D341Med (cell line): Measurements from ENCODE around the gene STXBP6.

Experiments
- DNase-seq: peaks from one replicate; pipeline ENCODE4 v3.0.0; 2012; ENCODE audit warnings: low spot score

Gene STXBP6

DNA sequence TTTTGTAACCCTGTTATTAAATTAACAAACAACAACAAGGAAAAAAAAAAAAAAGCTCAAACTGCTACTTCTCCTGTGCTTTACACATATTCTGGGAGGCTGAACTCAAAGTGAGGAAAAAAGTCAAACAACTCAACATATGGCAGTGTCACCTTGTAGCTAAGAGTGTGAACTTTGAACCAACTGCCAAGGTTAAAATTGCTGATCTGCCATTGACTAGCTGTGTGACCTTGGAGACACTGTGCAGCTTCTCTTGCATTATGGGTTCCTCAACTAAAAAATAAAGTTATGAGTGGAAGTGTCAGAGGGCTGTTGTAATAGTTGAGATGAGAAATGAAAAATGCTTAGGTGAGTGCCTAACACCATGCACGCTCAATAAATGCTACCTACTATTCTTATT is 34.2 kb downstream of the STXBP6 start:
- no peak for DNase-seq

- DNase-seq = no peak
Observed at GRCh38 chr14:25014440-25014839, 35.5 kb downstream of the STXBP6 start.

GRCh38 chr14:25011095-25011494 is 38.9 kb downstream of the STXBP6 start:
- no peak for DNase-seq

DNA sequence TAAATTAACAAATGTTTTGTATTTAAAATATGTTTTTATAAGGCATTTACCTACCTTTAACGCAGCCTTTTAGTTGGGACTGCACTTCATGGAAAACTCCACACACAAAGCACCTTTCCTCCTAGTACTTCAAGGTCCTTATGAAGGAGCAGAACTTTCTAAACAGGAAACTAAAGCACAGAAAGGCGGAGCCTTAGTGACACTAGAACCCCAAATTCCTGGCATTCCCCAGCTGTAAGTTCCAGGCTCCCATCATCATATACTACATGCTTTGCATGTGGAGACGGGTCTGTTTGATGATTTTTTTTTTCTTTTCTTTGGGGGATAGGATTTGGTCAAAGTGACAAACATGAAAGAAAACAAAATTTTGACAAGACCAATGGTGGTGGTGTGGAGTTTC is 39.5 kb downstream of the STXBP6 start:
- no peak for DNase-seq

- DNase-seq = no peak
Observed at GRCh38 chr14:25009891-25010290, 40.1 kb downstream of the STXBP6 start.

- DNase-seq = no peak
Observed at GRCh38 chr14:25007832-25008231, 42.1 kb downstream of the STXBP6 start.

DNA sequence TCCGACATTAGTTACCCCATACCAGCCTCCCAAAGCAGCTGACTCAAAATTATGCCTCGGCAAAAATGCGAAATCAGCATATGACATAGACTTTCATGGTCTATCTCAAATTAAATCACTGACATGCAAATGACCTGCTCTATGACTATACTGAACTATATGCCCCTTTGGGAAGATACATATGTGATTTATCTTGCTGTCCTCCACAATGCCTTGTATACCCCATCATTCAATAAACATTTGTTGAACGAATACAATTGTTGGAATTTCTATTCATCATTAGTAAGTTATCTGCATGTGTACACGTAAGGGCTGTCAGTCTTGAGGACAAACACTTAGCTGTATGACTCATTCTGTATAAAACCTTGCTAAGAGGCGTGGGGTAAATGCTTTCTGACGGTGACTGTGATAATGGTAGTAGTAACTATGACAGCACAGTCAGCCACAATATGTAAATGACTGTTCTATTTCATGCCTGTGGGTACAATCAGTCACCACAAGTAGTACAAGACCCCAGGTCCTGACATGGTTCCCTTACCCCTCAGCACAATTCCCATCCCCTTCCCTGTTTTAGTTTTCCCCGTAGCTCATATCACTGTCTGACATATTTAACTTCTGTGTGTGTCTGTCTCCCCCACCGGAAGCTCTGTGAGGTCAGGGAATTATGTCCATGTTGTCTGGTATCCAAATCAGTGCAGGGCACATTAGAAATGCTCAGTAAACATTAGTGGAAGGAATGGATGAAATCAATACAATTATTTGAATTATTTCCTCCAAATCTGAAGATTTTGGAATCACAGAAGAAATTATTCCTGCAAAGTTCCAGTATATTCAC is 42.8 kb downstream of the STXBP6 start:
- no peak for DNase-seq

- DNase-seq = no peak
Observed at GRCh38 chr14:25006031-25006430, 43.9 kb downstream of the STXBP6 start.

DNA sequence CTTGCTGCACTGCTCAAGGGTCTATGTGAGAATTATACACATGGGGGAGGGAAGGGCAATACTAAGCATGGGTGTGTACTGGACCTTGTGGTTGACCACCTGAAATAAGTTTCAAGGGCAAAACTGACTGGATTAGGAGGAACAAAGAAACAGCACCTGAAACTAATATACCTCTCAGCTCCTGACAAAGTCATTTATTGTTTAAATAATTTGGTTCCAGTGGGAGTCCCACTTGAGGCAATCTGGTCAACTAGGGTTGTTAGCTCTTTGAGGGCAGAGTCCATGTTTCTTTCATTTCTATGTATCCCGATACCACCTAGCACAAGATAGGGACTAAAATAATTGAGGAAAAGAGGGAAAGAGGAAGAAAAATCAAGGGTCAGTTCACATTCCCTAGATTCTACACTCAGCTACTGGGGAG is 45.5 kb downstream of the STXBP6 start:
- DNase-seq = no peak

DNA sequence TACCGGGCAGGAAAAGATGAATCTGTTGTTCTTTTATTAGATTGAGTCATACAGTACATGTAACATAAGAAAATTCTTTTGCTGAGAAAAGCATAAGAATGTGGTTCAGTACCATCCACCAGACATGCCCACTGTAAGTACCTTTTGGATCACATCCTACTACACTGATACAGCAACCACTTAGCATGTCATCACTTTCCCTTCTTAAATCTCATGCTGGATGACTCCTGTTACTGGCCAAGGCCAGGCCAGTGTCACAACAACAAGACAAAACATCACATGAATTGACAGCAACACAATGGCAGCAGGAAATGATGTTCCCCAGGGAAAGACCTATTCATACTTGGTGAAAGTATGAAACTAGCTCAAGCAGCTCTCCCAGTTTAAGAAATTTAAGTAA is 46.4 kb downstream of the STXBP6 start:
- no peak for DNase-seq

GRCh38 chr14:25001601-25002000 is 48.3 kb downstream of the STXBP6 start:
- DNase-seq = no peak

GRCh38 chr14:25001156-25001555 is 48.8 kb downstream of the STXBP6 start:
- DNase-seq = no peak

DNA sequence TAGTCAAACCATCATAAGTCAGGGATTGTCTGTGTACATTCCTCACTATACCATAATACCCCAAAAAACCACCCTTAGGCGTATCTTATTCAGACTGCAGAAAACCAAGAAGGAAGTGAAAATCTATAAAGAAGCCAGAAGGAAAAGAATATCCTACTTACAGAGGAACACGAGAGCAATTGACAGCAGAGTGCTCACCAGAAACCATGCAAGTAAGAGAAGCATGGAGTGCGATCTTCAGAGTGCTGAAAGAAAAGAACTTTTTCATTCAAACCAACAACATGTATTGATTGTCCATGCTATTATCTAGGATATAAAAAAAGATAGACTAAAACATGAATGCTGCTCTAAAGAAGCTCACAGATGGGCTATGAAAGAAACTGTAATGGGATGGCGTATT is 50.8 kb downstream of the STXBP6 start:
- no peak for DNase-seq

DNA sequence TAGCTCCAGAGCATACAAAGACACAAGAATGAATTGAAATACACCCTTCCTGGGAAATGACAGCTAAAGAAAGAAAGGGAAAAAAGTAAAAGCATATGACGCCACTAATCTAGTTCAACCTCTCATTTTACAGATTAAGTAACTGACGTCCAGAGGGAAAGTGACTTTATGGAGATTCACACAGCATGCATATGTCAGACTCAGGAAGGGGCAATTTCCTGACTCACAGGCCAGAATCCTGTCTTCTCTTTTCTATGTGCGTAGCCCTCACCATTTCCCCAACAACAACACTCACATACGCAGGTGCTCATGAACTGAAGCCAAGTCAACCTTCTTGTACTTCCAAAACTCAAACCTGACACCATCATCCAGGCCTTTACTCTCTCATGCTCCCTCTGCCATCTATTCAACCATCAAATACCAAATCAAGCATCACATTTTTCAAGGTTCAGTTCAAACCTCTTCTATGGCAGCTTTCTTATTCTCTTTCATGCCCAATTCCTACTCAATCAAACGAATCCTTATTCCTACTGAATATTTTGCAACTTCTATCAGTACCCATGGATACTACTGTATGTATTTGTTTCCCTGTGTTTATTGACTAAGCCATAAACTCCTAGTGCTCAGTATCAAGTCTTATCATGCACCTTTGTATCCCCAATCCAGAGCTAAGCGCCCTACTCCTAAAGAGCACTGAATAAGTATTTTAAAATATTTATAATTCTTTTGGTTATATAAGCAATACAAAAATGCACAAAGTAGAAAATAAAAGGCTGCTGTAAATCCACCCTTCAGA is 52.8 kb downstream of the STXBP6 start:
- DNase-seq = no peak

DNA sequence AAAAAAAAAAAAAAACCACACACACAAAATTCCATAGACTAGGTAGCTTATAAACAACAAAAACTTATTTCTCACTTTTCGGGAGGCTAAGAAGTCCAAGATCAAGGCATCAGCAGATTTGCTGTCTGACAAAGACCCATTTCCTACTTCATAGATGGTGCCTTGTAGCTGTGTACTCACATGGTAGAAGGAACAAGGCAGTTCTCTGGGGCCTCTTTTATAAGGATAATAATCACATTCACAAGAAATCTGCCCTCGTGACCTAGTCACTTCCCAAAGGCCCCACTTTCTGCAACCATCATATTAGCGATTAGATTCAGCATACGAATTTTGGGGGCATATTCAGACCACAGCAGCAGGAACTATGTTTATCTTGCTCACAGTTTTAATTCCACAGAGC is 54.9 kb downstream of the STXBP6 start:
- DNase-seq = no peak

DNA sequence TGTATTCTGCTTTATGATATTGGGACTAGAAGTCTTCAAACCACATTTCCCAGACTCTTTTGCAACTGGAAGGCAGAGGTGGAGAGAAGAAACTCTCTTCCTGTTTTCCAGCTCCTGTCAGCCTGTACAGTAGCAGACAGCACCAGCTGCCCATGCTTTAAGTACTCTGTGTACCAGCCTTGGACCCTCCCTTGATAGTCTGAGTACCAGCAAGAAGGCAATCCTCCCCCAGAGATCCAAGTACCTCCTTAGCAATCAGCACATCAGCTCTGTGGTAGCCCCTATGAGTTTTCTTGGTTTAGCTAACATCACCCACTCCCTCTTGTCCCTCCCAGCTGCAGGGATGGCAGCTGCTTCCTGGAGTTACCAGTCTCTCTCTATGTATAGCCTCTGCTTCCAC is 56.3 kb downstream of the STXBP6 start:
- no peak for DNase-seq

GRCh38 chr14:24992624-24993360 is 57.2 kb downstream of the STXBP6 start:
- no peak for DNase-seq

- DNase-seq = no peak
Observed at GRCh38 chr14:24991821-24992220, 58.1 kb downstream of the STXBP6 start.

DNA sequence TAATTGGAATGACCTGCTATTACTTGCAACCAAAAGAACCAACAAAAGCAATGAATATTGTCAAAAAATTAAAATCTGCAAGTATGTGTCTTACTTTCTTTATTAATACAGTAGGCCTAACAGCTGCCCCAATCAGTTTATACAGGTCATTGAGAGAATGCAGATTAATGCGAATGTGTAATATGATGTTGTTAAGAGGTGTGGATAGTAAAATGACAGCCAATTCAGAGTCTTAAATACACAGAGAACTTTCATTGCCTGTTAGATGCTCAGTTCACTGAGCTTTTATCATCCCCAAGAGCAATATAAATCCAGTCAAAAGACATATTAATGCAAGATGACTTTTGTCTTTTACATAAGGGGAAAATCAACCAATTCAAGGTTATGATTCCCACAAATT is 58.7 kb downstream of the STXBP6 start:
- DNase-seq = no peak

GRCh38 chr14:24990773-24991172 is 59.2 kb downstream of the STXBP6 start:
- DNase-seq = no peak

GRCh38 chr14:24990050-24990449 is 59.9 kb downstream of the STXBP6 start:
- DNase-seq = no peak

GRCh38 chr14:24988760-24989159 is 61.2 kb downstream of the STXBP6 start:
- no peak for DNase-seq
